Upper lobe of right lung (tissue), 1 donor: ENCODE measurements around the gene CTU1. TPM values are rescaled to one million over a fixed set of nuclear protein-coding genes. Genes with fewer than 3 reads are reported as not detected.

Experiments used
- ATAC-seq: fragments of 200-7000 bp; cut with Tn5 transposase; one replicate; pipeline ENCODE4 v1.9.1; 2020; ENCODE audit warnings: mild to moderate bottlenecking, moderate library complexity
- DNase-seq: peaks from one replicate; pipeline ENCODE4 v3.0.0-alpha.2; 2020
- H3K27ac ChIP-seq: fragments of 200-600 bp; one replicate; pipeline ENCODE4 v1.8.0; 2022
- H3K27me3 ChIP-seq: fragments of 200-600 bp; one replicate; pipeline ENCODE4 v1.8.0; 2022; ENCODE audit warnings: mild to moderate bottlenecking
- H3K36me3 ChIP-seq: fragments of 200-600 bp; one replicate; pipeline ENCODE4 v1.8.0; 2022
- H3K4me1 ChIP-seq: fragments of 200-600 bp; one replicate; pipeline ENCODE4 v1.8.0; 2022
- H3K4me3 ChIP-seq: fragments of 200-600 bp; one replicate; pipeline ENCODE4 v1.8.0; 2022; ENCODE audit warnings: mild to moderate bottlenecking
- H3K9me3 ChIP-seq: fragments of 200-600 bp; one replicate; pipeline ENCODE4 v1.8.0; 2022
- CTCF ChIP-seq: fragments of 200-600 bp; IDR thresholded peaks from one replicate; pipeline ENCODE4 v1.8.0; 2022; ENCODE audit warnings: antibody characterized with exemption
- intact Hi-C: fragments of 100-400 bp; cut with DNase I; formaldehyde crosslinking; loops from one replicate; pipeline ENCODE4 v1.11.0; 2022
- total RNA-seq: library from RNA; stranded (reverse); fragmentation: NEBNext Ultra II Directional; extraction: Animal tissue kit (Norgen Biotek cat#: 25700); gene quantifications from one replicate; pipeline ENCODE4 v1.2.1, GENCODE V29; 2021
- donor health status: DM: no; HTN: yes; CAD: no; lungs with severe emphysema.

Gene CTU1
- total RNA-seq, 1 donor from 2014 or later, result 8.5 TPM

- TF ChIP-seq CTCF, result no peak
- intact Hi-C loops, result no loop called here
- ATAC-seq (no peak), DNase-seq (no peak)
- H3K27ac ChIP-seq, result no peak overlapping the region
- no peaks in the 10 kb centered on the region for H3K9me3 ChIP-seq
- H3K27me3 ChIP-seq, result no peaks in the 10 kb centered on the region
- peaks cover 33% of the 10 kb centered on the region for H3K36me3 ChIP-seq
- H3K4me3 ChIP-seq, result no peak overlapping the region
- peaks cover 14% of the 10 kb centered on the region for H3K4me1 ChIP-seq
Measured at GRCh38 chr19:51103926-51104341, 4.3 kb downstream of the CTU1 start.

- Histone ChIP-seq H3K4me1 (peaks cover 12% of the 10 kb centered on the region), H3K36me3 (peaks cover 33% of the 10 kb centered on the region), H3K27ac (no peak overlapping the region), H3K4me3 (no peak overlapping the region), H3K27me3 (no peaks in the 10 kb centered on the region), H3K9me3 (no peaks in the 10 kb centered on the region)
- no peak for TF ChIP-seq CTCF
- DNase-seq (no peak), ATAC-seq (no peak)
- intact Hi-C loops, result no loop called here
Measured at GRCh38 chr19:51102991-51103390, 5.2 kb downstream of the CTU1 start.

GRCh38 chr19:51101171-51101865 is 6.9 kb downstream of the CTU1 start:
- Histone ChIP-seq H3K36me3 (peaks cover 33% of the 10 kb centered on the region), H3K27ac (no peak overlapping the region), H3K9me3 (no peaks in the 10 kb centered on the region), H3K4me1 (no peaks in the 10 kb centered on the region), H3K27me3 (no peaks in the 10 kb centered on the region), H3K4me3 (no peak overlapping the region)
- no peak for DNase-seq
- intact Hi-C loops, result no loop called here
- no peak for TF ChIP-seq CTCF
- no peak for ATAC-seq

GRCh38 chr19:51100601-51101000 is 7.6 kb downstream of the CTU1 start:
- no peaks in the 10 kb centered on the region for H3K27me3 ChIP-seq
- intact Hi-C loops, result no loop called here
- DNase-seq (no peak), ATAC-seq (no peak)
- peaks cover 33% of the 10 kb centered on the region for H3K36me3 ChIP-seq
- no peak overlapping the region for H3K27ac ChIP-seq
- no peaks in the 10 kb centered on the region for H3K4me1 ChIP-seq
- H3K4me3 ChIP-seq, result no peak overlapping the region
- H3K9me3 ChIP-seq, result no peaks in the 10 kb centered on the region
- TF ChIP-seq CTCF, result no peak

GRCh38 chr19:51099047-51099382 is 9.2 kb downstream of the CTU1 start:
- ATAC-seq (no peak), DNase-seq (no peak)
- Histone ChIP-seq H3K36me3 (peaks cover 32% of the 10 kb centered on the region), H3K9me3 (no peaks in the 10 kb centered on the region), H3K27me3 (no peaks in the 10 kb centered on the region), H3K27ac (no peak overlapping the region), H3K4me1 (no peaks in the 10 kb centered on the region), H3K4me3 (no peak overlapping the region)
- intact Hi-C loops, result no loop called here
- TF ChIP-seq CTCF, result no peak
